AG04450 (cell line): ENCODE data around the gene PADI3. TPM values are rescaled to one million over a fixed set of nuclear protein-coding genes. Genes with fewer than 3 reads are reported as not detected.

Source experiments
- CTCF ChIA-PET: fragments of 300-600, 350-600 bp; formaldehyde crosslinking; extraction: SDS; loops from one replicate; lab custom pipeline; 2022; ENCODE audit warnings: antibody characterized with exemption, inconsistent platforms; lab: Charles Lee
- POLR2A ChIA-PET: fragments of 350-600 bp; formaldehyde crosslinking; extraction: SDS; loops from one replicate; lab custom pipeline; 2021; ENCODE audit warnings: antibody characterized with exemption, inconsistent platforms; lab: Yijun Ruan, JAX
- DNase-seq: peaks from one replicate; pipeline ENCODE4 v3.0.0-alpha.2; 2011; ENCODE audit warnings: low read depth, low spot score
- H3K27ac ChIP-seq: one replicate; pipeline ENCODE4 v1.5.1; 2012; ENCODE audit warnings: low read depth, low read length, control low read depth
- H3K27me3 ChIP-seq: one replicate; pipeline ENCODE4 v1.6.0; 2012; ENCODE audit warnings: low read length; ENCODE audit not compliant: control insufficient read depth, insufficient read depth
- H3K4me3 ChIP-seq: 2 replicates; pipeline ENCODE4 v1.5.1; 2011; ENCODE audit warnings: mild to moderate bottlenecking, low read depth, low read length, control low read depth
- H3K9me3 ChIP-seq: 2 replicates; pipeline ENCODE4 v1.5.1; 2012; ENCODE audit warnings: low read length; ENCODE audit not compliant: control insufficient read depth, insufficient read depth
- CTCF ChIP-seq: IDR thresholded peaks from 2 replicates; pipeline ENCODE4 v1.5.1; 2011; ENCODE audit warnings: low read depth, low read length, control low read depth, inconsistent platforms
- polyA plus RNA-seq: library from polyadenylated mRNA; depleted of rRNA; stranded (reverse); fragments of >200 nt; gene quantifications from 2 replicates; pipeline ENCODE4 v1.2.3, GENCODE V29; 2011

The PADI3 gene
- polyA plus RNA-seq, 1 experiment, result 0.05 TPM

GRCh38 chr1:17292299-17293160, 43.6 kb downstream of the PADI3 start:
- Histone ChIP-seq H3K9me3 (no peaks in the 10 kb centered on the region), H3K27ac (no peak overlapping the region), H3K27me3 (peaks cover 29% of the 10 kb centered on the region), H3K4me3 (no peak overlapping the region)
- no peak for DNase-seq
- TF ChIP-seq CTCF, result no peak
- ChIA-PET POLR2A (no interaction called here), CTCF (interaction anchor here (1.3 kb wide), 1 partner anchor 19 kb away, joined by 4 read pairs; no protein-coding TSS in a partner anchor)

- no peaks in the 10 kb centered on the region for H3K9me3 ChIP-seq
- H3K27ac ChIP-seq, result no peak overlapping the region
- TF ChIP-seq CTCF, result no peak
- peaks cover 30% of the 10 kb centered on the region for H3K27me3 ChIP-seq
- no peak overlapping the region for H3K4me3 ChIP-seq
- ChIA-PET CTCF (interaction anchor here (1.3 kb wide), 1 partner anchor 20 kb away, joined by 4 read pairs; no protein-coding TSS in a partner anchor), POLR2A (no interaction called here)
- no peak for DNase-seq
Measured at GRCh38 chr1:17293681-17294425, 45.0 kb downstream of the PADI3 start.

- no peak for DNase-seq
- no peak for TF ChIP-seq CTCF
- Histone ChIP-seq H3K4me3 (no peak overlapping the region), H3K27me3 (peaks cover 31% of the 10 kb centered on the region), H3K9me3 (no peaks in the 10 kb centered on the region), H3K27ac (no peak overlapping the region)
- POLR2A ChIA-PET, result no interaction called here
- CTCF ChIA-PET, result no interaction called here
Measured at GRCh38 chr1:17295292-17295691, 46.4 kb downstream of the PADI3 start.

- H3K9me3 ChIP-seq, result peaks cover 3% of the 10 kb centered on the region; the same call in 1 of the 2 replicates
- H3K4me3 ChIP-seq, result no peak overlapping the region
- no peak for DNase-seq
- TF ChIP-seq CTCF, result no peak
- ChIA-PET POLR2A (no interaction called here), CTCF (no interaction called here)
- H3K27ac ChIP-seq, result no peak overlapping the region
- peaks cover 27% of the 10 kb centered on the region for H3K27me3 ChIP-seq
Measured at GRCh38 chr1:17296086-17296485, 47.2 kb downstream of the PADI3 start.

GRCh38 chr1:17297991-17298390, 49.1 kb downstream of the PADI3 start:
- CTCF ChIA-PET, result no interaction called here
- POLR2A ChIA-PET, result no interaction called here

More at GRCh38 chr1:17297991-17298390, 49.1 kb downstream of the PADI3 start:
- DNase-seq, result no peak
- H3K27me3 ChIP-seq, result peaks cover 23% of the 10 kb centered on the region
- no peak overlapping the region for H3K4me3 ChIP-seq
- peaks cover 19% of the 10 kb centered on the region for H3K9me3 ChIP-seq
- TF ChIP-seq CTCF, result no peak
- no peak overlapping the region for H3K27ac ChIP-seq
